PC-9 (cell line): ENCODE measurements around the gene IRF2. TPM values are rescaled to one million over a fixed set of nuclear protein-coding genes. Genes with fewer than 3 reads are reported as not detected.

Experiments
- BruUV-seq: library from RNA; stranded (reverse); fragments of 400-500 nt; replicated peaks from 2 replicates; lab custom pipeline; 2021; lab: Mats Ljungman, UMichigan
- CTCF ChIA-PET: fragments of 300-600 bp; sonication (Branson Sonifier 250); formaldehyde crosslinking; loops from one replicate; lab custom pipeline; 2022; ENCODE audit warnings: antibody characterized with exemption; lab: Charles Lee
- POLR2A ChIA-PET: fragments of 300-600 bp; sonication (Branson Sonifier 250); formaldehyde crosslinking; loops from one replicate; lab custom pipeline; 2022; ENCODE audit warnings: antibody characterized with exemption; ENCODE audit not compliant: unreplicated experiment; lab: Charles Lee
- DNase-seq, 2 experiments: peaks; one replicate each; pipeline versions ENCODE4 v3.0.0 to v3.0.0-alpha.2; 2015 to 2022; ENCODE audit warnings: mixed read lengths in 1 of 2
- H2AFZ ChIP-seq: fragments of 200-600 bp; sonication (generic); 2 replicates; pipeline ENCODE4 v1.8.1; 2017; ENCODE audit warnings: antibody characterized with exemption
- H3F3A ChIP-seq: fragments of 200-600 bp; sonication (generic); 2 replicates; pipeline ENCODE4 v1.8.1; 2017; ENCODE audit warnings: antibody characterized with exemption, mild to moderate bottlenecking, low read depth; ENCODE audit not compliant: insufficient read depth
- H3K27ac ChIP-seq: fragments of 200-600 bp; sonication (generic); 2 replicates; pipeline ENCODE4 v1.6.1; 2016; ENCODE audit warnings: mixed run types
- H3K27me3 ChIP-seq: fragments of 200-600 bp; sonication (generic); 2 replicates; pipeline ENCODE4 v1.6.1; 2016; ENCODE audit warnings: low read depth, mixed run types; ENCODE audit not compliant: insufficient read depth
- H3K36me3 ChIP-seq: fragments of 200-600 bp; sonication (generic); 2 replicates; pipeline ENCODE4 v1.6.1; 2016; ENCODE audit warnings: low read depth, mixed run types
- H3K4me1 ChIP-seq: fragments of 200-600 bp; sonication (generic); replicated peaks from 2 replicates; pipeline ENCODE4 v1.6.1; 2016; ENCODE audit warnings: mixed run types; ENCODE audit not compliant: insufficient read depth
- H3K4me2 ChIP-seq: fragments of 200-600 bp; sonication (generic); 2 replicates; pipeline ENCODE4 v1.6.1; 2017; ENCODE audit warnings: mixed run types
- H3K4me3 ChIP-seq: fragments of 200-600 bp; sonication (generic); 2 replicates; pipeline ENCODE4 v1.6.1; 2016; ENCODE audit warnings: mixed run types
- H3K79me2 ChIP-seq: fragments of 200-600 bp; sonication (generic); 2 replicates; pipeline ENCODE4 v1.6.1; 2017; ENCODE audit warnings: low read depth, mixed run types
- H3K9me2 ChIP-seq: fragments of 200-600 bp; sonication (generic); 2 replicates; pipeline ENCODE4 v1.8.1; 2017; ENCODE audit warnings: mild to moderate bottlenecking; ENCODE audit not compliant: insufficient read depth
- H3K9me3 ChIP-seq: fragments of 200-600 bp; sonication (generic); 2 replicates; pipeline ENCODE4 v1.8.1; 2016; ENCODE audit warnings: low read depth; ENCODE audit not compliant: insufficient read depth
- H4K20me1 ChIP-seq: fragments of 200-600 bp; sonication (generic); 2 replicates; pipeline ENCODE4 v1.8.1; 2017; ENCODE audit not compliant: insufficient read depth
- CTCF ChIP-seq: fragments of 200-600 bp; sonication (generic); conservative IDR thresholded peaks from 2 replicates; pipeline ENCODE4 v1.6.1; 2017; ENCODE audit warnings: mixed run types, antibody characterized with exemption, mild to moderate bottlenecking, moderate library complexity
- EZH2 ChIP-seq: fragments of 200-600 bp; sonication (generic); IDR thresholded peaks from 2 replicates; pipeline ENCODE4 v1.8.0; 2017; ENCODE audit warnings: antibody characterized with exemption, low read depth
- intact Hi-C: fragments of 100-400 bp; cut with micrococcal nuclease; formaldehyde crosslinking; loops from one replicate; pipeline ENCODE4 v1.10.0; 2022; ENCODE audit not compliant: unreplicated experiment
- total RNA-seq: library from RNA; stranded (reverse); gene quantifications from 2 replicates; pipeline ENCODE4 v1.2.3, GENCODE V29; 2021

The IRF2 gene
- total RNA-seq, 1 experiment from 2014 or later, result 34.4 TPM

- BruUV-seq, result no TSS peak
- Histone ChIP-seq H3K9me3 (no peaks in the 10 kb centered on the region), H3K9me2 (no peaks in the 10 kb centered on the region), H2AFZ (no peak overlapping the region), H3K4me2 (no peak overlapping the region), H3K4me1 (no peaks in the 10 kb centered on the region), H3K4me3 (no peak overlapping the region), H3K36me3 (no peaks in the 10 kb centered on the region; the same call in 1 of the 2 replicates), H3K27me3 (no peaks in the 10 kb centered on the region), H3F3A (no peaks in the 10 kb centered on the region), H4K20me1 (no peaks in the 10 kb centered on the region), H3K79me2 (no peaks in the 10 kb centered on the region), H3K27ac (no peak overlapping the region)
- intact Hi-C loops, result no loop called here
- ChIA-PET CTCF (no interaction called here), POLR2A (no interaction called here)
- DNase-seq, result no peak
- no peak for TF ChIP-seq EZH2
- TF ChIP-seq CTCF, result no peak
Measured at GRCh38 chr4:184392316-184392715, 82.0 kb downstream of the IRF2 start.

- peaks cover 4% of the 10 kb centered on the region for H3F3A ChIP-seq
- H3K4me1 ChIP-seq, result peaks cover 10% of the 10 kb centered on the region
- H3K4me3 ChIP-seq, result no peak overlapping the region
- ChIA-PET POLR2A (no interaction called here), CTCF (no interaction called here)
- H3K27ac ChIP-seq, result no peak overlapping the region
- H3K79me2 ChIP-seq, result no peaks in the 10 kb centered on the region
- no peak for DNase-seq
- H3K9me3 ChIP-seq, result no peaks in the 10 kb centered on the region
- intact Hi-C loops, result no loop called here
- H3K9me2 ChIP-seq, result no peaks in the 10 kb centered on the region
- BruUV-seq, result no TSS peak
- H2AFZ ChIP-seq, result no peak overlapping the region
- no peaks in the 10 kb centered on the region; the same call in 1 of the 2 replicates for H3K36me3 ChIP-seq
- TF ChIP-seq EZH2, result no peak
- TF ChIP-seq CTCF, result no peak
- no peak overlapping the region for H3K4me2 ChIP-seq
- no peaks in the 10 kb centered on the region for H3K27me3 ChIP-seq
- H4K20me1 ChIP-seq, result no peaks in the 10 kb centered on the region
Measured at GRCh38 chr4:184389978-184390900, 84.1 kb downstream of the IRF2 start.

GRCh38 chr4:184388106-184388505 lies 86.2 kb downstream of the IRF2 start:
- Histone ChIP-seq H3K4me2 (no peak overlapping the region), H3K27ac (no peak overlapping the region), H3F3A (peaks cover 25% of the 10 kb centered on the region), H3K4me3 (no peak overlapping the region), H3K27me3 (no peaks in the 10 kb centered on the region), H4K20me1 (no peaks in the 10 kb centered on the region), H3K79me2 (no peaks in the 10 kb centered on the region), H3K4me1 (peaks cover 29% of the 10 kb centered on the region), H3K9me3 (no peaks in the 10 kb centered on the region), H2AFZ (no peak overlapping the region), H3K36me3 (no peaks in the 10 kb centered on the region), H3K9me2 (no peaks in the 10 kb centered on the region)
- intact Hi-C loops, result no loop called here
- ChIA-PET POLR2A (interaction anchor here (0.7 kb wide), 1 partner anchor 100 kb away, joined by 3 read pairs; no protein-coding TSS in a partner anchor), CTCF (no interaction called here)
- no TSS peak for BruUV-seq
- TF ChIP-seq CTCF (no peak), EZH2 (no peak)
- no peak for DNase-seq
